Upper lobe of left lung (tissue), 6 donors: ENCODE data around the gene ADAMTS12. TPM values are rescaled to one million over a fixed set of nuclear protein-coding genes. Genes with fewer than 3 reads are reported as not detected.

Source experiments
- ATAC-seq, 2 donors: fragments of 200-7000 bp; cut with Tn5 transposase; one replicate each; pipeline ENCODE4 v1.9.1; 2022; ENCODE audit warnings: mild to moderate bottlenecking in 2 of 2, moderate library complexity in 2 of 2; ENCODE audit not compliant: low FRiP score in 2 of 2
- DNase-seq, 2 donors: peaks; one replicate each; pipeline ENCODE4 v3.0.0-alpha.2; 2019 to 2020
- H3K27ac ChIP-seq, 4 donors: fragments of 200-600 bp; sonication (generic); one replicate each; pipeline ENCODE4 v1.5.1; 2016 to 2019
- H3K27me3 ChIP-seq, 4 donors: fragments of 200-600 bp; sonication (generic); one replicate each; pipeline ENCODE4 v1.5.1; 2017 to 2019
- H3K36me3 ChIP-seq, 4 donors: fragments of 200-600 bp; sonication (generic); one replicate each; pipeline ENCODE4 v1.5.1; 2016 to 2019
- H3K4me1 ChIP-seq, 4 donors: fragments of 200-600 bp; sonication (generic); one replicate each; pipeline ENCODE4 v1.5.1; 2018 to 2019
- H3K4me3 ChIP-seq, 4 donors: fragments of 200-600 bp; sonication (generic); one replicate each; pipeline ENCODE4 v1.5.1; 2017 to 2019; ENCODE audit warnings: mild to moderate bottlenecking in 2 of 4, moderate library complexity in 1 of 4
- H3K9me3 ChIP-seq, 4 donors: fragments of 200-600 bp; sonication (generic); one replicate each; pipeline ENCODE4 v1.5.1; 2018 to 2019
- CTCF ChIP-seq, 6 experiments: fragments of 450-650 bp in 4 of 6; fragments of 200-600 bp in 2 of 6; sonication (generic) in 2 of 6; IDR thresholded peaks; one replicate each; pipeline ENCODE4 v1.5.1; 2016 to 2019; ENCODE audit warnings: antibody characterized with exemption in 6 of 6
- EP300 ChIP-seq, 4 donors: sonication (generic); formaldehyde crosslinking; IDR thresholded peaks; one replicate each; pipeline ENCODE4 v1.5.1; 2017; ENCODE audit warnings: antibody characterized with exemption in 4 of 4, control low read depth in 2 of 4
- POLR2A ChIP-seq, 4 donors: fragments of 450-650 bp; IDR thresholded peaks; one replicate each; pipeline ENCODE4 v1.5.1; 2016 to 2017; ENCODE audit warnings: antibody characterized with exemption in 4 of 4, mild to moderate bottlenecking in 2 of 4
- POLR2AphosphoS5 ChIP-seq, 2 donors: sonication (generic); formaldehyde crosslinking; IDR thresholded peaks; one replicate each; pipeline ENCODE4 v1.5.1; 2017; ENCODE audit warnings: antibody characterized with exemption in 2 of 2
- WGBS, 2 donors: methylation state at CpG; one replicate each; pipeline ENCODE4 v1.1.5; 2017 to 2018; 5-methylcytosine and 5-hydroxymethylcytosine counted together
- total RNA-seq, 6 donors: library from RNA; depleted of rRNA in 4 of 6; stranded (reverse); fragments of >200 nt in 4 of 6; gene quantifications; one replicate each; pipeline versions ENCODE4 v1.1.0 to v1.2.1, GENCODE V29; 2016 to 2021
- donor health status: DM: no; HTN: no; CAD: no; lungs with moderate emphysema.
- donor health status: DM: no; HTN: yes; CAD: no; lungs with severe emphysema.

ADAMTS12 gene
- total RNA-seq, 6 donors from 2014 or later, result 2.3 to 16.8 (median 7.4) TPM

GRCh38 chr5:33491941-33492340 is 399.8 kb downstream of the ADAMTS12 start:
- Histone ChIP-seq H3K4me1 (peaks cover 0 to 8% (median 3%) of the 10 kb centered on the region in 4 donors), H3K27ac (no peak overlapping the region), H3K4me3 (no peak overlapping the region), H3K27me3 (no peaks in the 10 kb centered on the region), H3K9me3 (no peaks in the 10 kb centered on the region), H3K36me3 (no peaks in the 10 kb centered on the region)
- no peak for TF ChIP-seq POLR2A (IDR thresholded peaks at IDR 0.05)
- TF ChIP-seq CTCF (IDR thresholded peaks at IDR 0.05), result no peak
- TF ChIP-seq POLR2AphosphoS5 (IDR thresholded peaks at IDR 0.05), result no peak
- DNase-seq (no peak), ATAC-seq (no peak)

GRCh38 chr5:33490071-33490665 is 401.6 kb downstream of the ADAMTS12 start:
- DNase-seq, result no peak
- peaks cover 0 to 8% (median 2%) of the 10 kb centered on the region in 4 donors for H3K4me1 ChIP-seq
- H3K27me3 ChIP-seq, result no peaks in the 10 kb centered on the region
- H3K36me3 ChIP-seq, result no peaks in the 10 kb centered on the region
- 89 to 96% methylated on average over 1 of the region's 1 CpG for WGBS, 2 donors
- no peaks in the 10 kb centered on the region for H3K9me3 ChIP-seq
- H3K27ac ChIP-seq, result no peak overlapping the region
- no peak overlapping the region for H3K4me3 ChIP-seq
- TF ChIP-seq CTCF (IDR thresholded peaks at IDR 0.05), result no peak
- TF ChIP-seq POLR2A (IDR thresholded peaks at IDR 0.05), result no peak
- no peak for TF ChIP-seq POLR2AphosphoS5 (IDR thresholded peaks at IDR 0.05)
- no peak for TF ChIP-seq EP300 (IDR thresholded peaks at IDR 0.05)
- ATAC-seq, result no peak

DNA sequence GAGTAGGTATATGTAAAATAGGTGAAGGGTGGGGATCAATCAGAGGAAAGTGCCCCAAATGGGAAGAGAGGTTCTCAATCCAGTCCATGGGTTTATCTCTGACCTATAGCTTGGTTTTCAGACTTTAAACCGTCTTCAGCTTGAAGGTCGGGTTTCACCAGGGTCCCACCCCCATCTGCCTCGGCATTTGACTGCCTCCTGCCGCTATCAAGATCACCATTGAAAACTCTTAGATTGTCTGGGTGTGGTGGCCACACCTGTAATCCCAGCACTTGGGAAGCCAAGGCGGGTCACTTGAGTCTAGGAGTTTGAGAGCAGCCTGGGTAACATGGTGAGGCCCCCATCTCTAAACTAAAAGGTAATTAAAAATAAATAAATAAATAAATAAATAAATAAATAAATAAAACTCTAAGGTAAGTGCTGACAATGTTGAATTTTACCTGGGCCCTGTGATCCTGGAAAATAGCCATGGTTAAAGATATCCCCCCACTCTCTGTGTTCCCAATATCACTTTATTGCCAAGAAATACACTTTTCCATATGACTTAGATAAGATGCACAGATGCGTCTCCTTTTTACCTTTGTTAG is 402.2 kb downstream of the ADAMTS12 start:
- Histone ChIP-seq H3K27ac (no peak overlapping the region), H3K4me1 (peaks cover 0 to 5% (median 0%) of the 10 kb centered on the region in 4 donors), H3K4me3 (no peak overlapping the region), H3K27me3 (no peaks in the 10 kb centered on the region), H3K36me3 (no peaks in the 10 kb centered on the region), H3K9me3 (no peaks in the 10 kb centered on the region)
- no peak for TF ChIP-seq EP300 (IDR thresholded peaks at IDR 0.05)
- TF ChIP-seq CTCF (IDR thresholded peaks at IDR 0.05), result no peak
- TF ChIP-seq POLR2AphosphoS5 (IDR thresholded peaks at IDR 0.05), result no peak
- no peak for TF ChIP-seq POLR2A (IDR thresholded peaks at IDR 0.05)
- DNase-seq (no peak), ATAC-seq (no peak)
- 92 to 93% methylated on average over 6 of the region's 6 CpGs for WGBS, 2 donors

GRCh38 chr5:33488558-33489355 is 403.0 kb downstream of the ADAMTS12 start:
- Histone ChIP-seq H3K4me1 (no peaks in the 10 kb centered on the region), H3K4me3 (no peak overlapping the region), H3K27ac (no peak overlapping the region), H3K27me3 (no peaks in the 10 kb centered on the region), H3K36me3 (no peaks in the 10 kb centered on the region), H3K9me3 (no peaks in the 10 kb centered on the region)
- ATAC-seq (no peak), DNase-seq (peak in 1 of 2 donors; percentile 73)
- WGBS, 2 donors, result 93 to 96% methylated on average over 15 to 18 of the region's 19 CpGs
- no peak for TF ChIP-seq POLR2AphosphoS5 (IDR thresholded peaks at IDR 0.05)

- Histone ChIP-seq H3K4me1 (no peaks in the 10 kb centered on the region), H3K27me3 (no peaks in the 10 kb centered on the region), H3K4me3 (no peak overlapping the region), H3K36me3 (no peaks in the 10 kb centered on the region), H3K27ac (no peak overlapping the region), H3K9me3 (no peaks in the 10 kb centered on the region)
- DNase-seq, result no peak
- no peak for ATAC-seq
- WGBS, 2 donors, result 74 to 84% methylated on average over 3 of the region's 3 CpGs
- TF ChIP-seq POLR2AphosphoS5 (IDR thresholded peaks at IDR 0.05), result no peak
- no peak for TF ChIP-seq EP300 (IDR thresholded peaks at IDR 0.05)
- no peak for TF ChIP-seq CTCF (IDR thresholded peaks at IDR 0.05)
- no peak for TF ChIP-seq POLR2A (IDR thresholded peaks at IDR 0.05)
Observed at GRCh38 chr5:33487236-33487635, 404.6 kb downstream of the ADAMTS12 start.
